Measurements from ENCODE around the gene MACROD2. TPM values are rescaled to one million over a fixed set of nuclear protein-coding genes. Genes with fewer than 3 reads are reported as not detected.
"Not testable (repeated sequence)": the region's sequence is repeated elsewhere in the genome, so short reads cannot be mapped to it uniquely, and the experiment has no call there.

The MACROD2 gene
- total RNA-seq, 1 donor from 2014 or later, result 47.7 TPM

- FAIRE-seq, result no peak
- DNase-seq (ENCODE audit: low spot score in 2 of 2), result no peak
These were observed 240.0 kb downstream of the MACROD2 start for GRCh38 chr20:14235355-14235754.

GRCh38 chr20:14245368-14245970, 250.2 kb downstream of the MACROD2 start:
- DNase-seq (ENCODE audit: low spot score in 2 of 2), result no peak
- FAIRE-seq, result no peak

- DNase-seq (ENCODE audit: low spot score in 2 of 2) (no peak), FAIRE-seq (no peak)
These were observed 264.4 kb downstream of the MACROD2 start for GRCh38 chr20:14259689-14260088.

- FAIRE-seq (no peak), DNase-seq (ENCODE audit: low spot score in 2 of 2) (no peak)
These were observed 265.1 kb downstream of the MACROD2 start for GRCh38 chr20:14260367-14260766.

GRCh38 chr20:14264869-14265268, 269.6 kb downstream of the MACROD2 start:
- DNase-seq (ENCODE audit: low spot score in 2 of 2), result no peak
- FAIRE-seq, result no peak

- no peak for DNase-seq (ENCODE audit: low spot score in 2 of 2)
- no peak for FAIRE-seq
These were observed 270.9 kb downstream of the MACROD2 start for GRCh38 chr20:14266246-14266645.

- DNase-seq (ENCODE audit: low spot score in 2 of 2); FAIRE-seq: not testable (repeated sequence)
These were observed 275.4 kb downstream of the MACROD2 start for GRCh38 chr20:14270751-14271150.

- no peak for FAIRE-seq
- no peak for DNase-seq (ENCODE audit: low spot score in 2 of 2)
These were observed 286.8 kb downstream of the MACROD2 start for GRCh38 chr20:14282140-14282539.

GRCh38 chr20:14284443-14284842, 289.1 kb downstream of the MACROD2 start:
- no peak for DNase-seq (ENCODE audit: low spot score in 2 of 2)
- no peak for FAIRE-seq

GRCh38 chr20:14288341-14289330, 293.3 kb downstream of the MACROD2 start:
- no peak for FAIRE-seq
- no peak for DNase-seq (ENCODE audit: low spot score in 2 of 2)

GRCh38 chr20:14291502-14291901, 296.2 kb downstream of the MACROD2 start:
- DNase-seq (ENCODE audit: low spot score in 2 of 2) (no peak), FAIRE-seq (no peak)

GRCh38 chr20:14295238-14295637, 299.9 kb downstream of the MACROD2 start:
- DNase-seq (ENCODE audit: low spot score in 2 of 2) (no peak), FAIRE-seq (no peak)

GRCh38 chr20:14295770-14296309, 300.5 kb downstream of the MACROD2 start:
- DNase-seq (ENCODE audit: low spot score in 2 of 2) (no peak), FAIRE-seq (no peak)

GRCh38 chr20:14299831-14300230, 304.5 kb downstream of the MACROD2 start:
- DNase-seq (ENCODE audit: low spot score in 2 of 2), result no peak
- FAIRE-seq, result no peak

GRCh38 chr20:14303106-14303505, 307.8 kb downstream of the MACROD2 start:
- FAIRE-seq (no peak), DNase-seq (ENCODE audit: low spot score in 2 of 2) (no peak)

- FAIRE-seq, result no peak
- no peak for DNase-seq (ENCODE audit: low spot score in 2 of 2)
These were observed 308.3 kb downstream of the MACROD2 start for GRCh38 chr20:14303651-14304050.

GRCh38 chr20:14304472-14304871, 309.2 kb downstream of the MACROD2 start:
- DNase-seq (ENCODE audit: low spot score in 2 of 2) (no peak), FAIRE-seq (no peak)

- DNase-seq (ENCODE audit: low spot score in 2 of 2) (no peak), FAIRE-seq (no peak)
These were observed 312.6 kb downstream of the MACROD2 start for GRCh38 chr20:14307956-14308355.

GRCh38 chr20:14310977-14311627, 315.8 kb downstream of the MACROD2 start:
- DNase-seq (ENCODE audit: low spot score in 2 of 2) (no peak), FAIRE-seq (no peak)

- FAIRE-seq, result no peak
- DNase-seq (ENCODE audit: low spot score in 2 of 2), result no peak
These were observed 316.7 kb downstream of the MACROD2 start for GRCh38 chr20:14312001-14312400.
